Smooth muscle cell (in vitro differentiated cells): ENCODE measurements around the gene OR10V1. TPM values are rescaled to one million over a fixed set of nuclear protein-coding genes. Genes with fewer than 3 reads are reported as not detected.

Experiments used
- DNase-seq: peaks from one replicate; lab custom pipeline; 2025; ENCODE audit not compliant: unreplicated experiment; lab: John Stamatoyannopoulos, UW
- H2AFZ ChIP-seq: fragments of 200-600 bp; sonication (generic); 2 replicates; pipeline ENCODE4 v1.6.0; 2016; ENCODE audit warnings: antibody characterized with exemption, low read depth, mild to moderate bottlenecking
- H3F3A ChIP-seq: fragments of 200-600 bp; sonication (generic); 2 replicates; pipeline ENCODE4 v1.6.0; 2017; ENCODE audit warnings: antibody characterized with exemption, low read depth
- H3K27ac ChIP-seq: fragments of 200-600 bp; sonication (generic); 2 replicates; pipeline ENCODE4 v1.5.1; 2016; ENCODE audit warnings: low read depth, mild to moderate bottlenecking
- H3K27me3 ChIP-seq: fragments of 200-600 bp; sonication (generic); 2 replicates; pipeline ENCODE4 v1.6.1; 2016; ENCODE audit warnings: low read depth, mild to moderate bottlenecking
- H3K36me3 ChIP-seq: fragments of 200-600 bp; sonication (generic); 2 replicates; pipeline ENCODE4 v1.5.1; 2016; ENCODE audit warnings: low read depth
- H3K4me1 ChIP-seq: fragments of 200-600 bp; sonication (generic); 2 replicates; pipeline ENCODE4 v1.5.1; 2016; ENCODE audit warnings: low read depth
- H3K4me2 ChIP-seq: fragments of 200-600 bp; sonication (generic); 2 replicates; pipeline ENCODE4 v1.6.0; 2016; ENCODE audit warnings: mild to moderate bottlenecking
- H3K4me3 ChIP-seq: fragments of 200-600 bp; sonication (generic); 2 replicates; pipeline ENCODE4 v1.5.1; 2016; ENCODE audit warnings: mild to moderate bottlenecking
- H3K79me2 ChIP-seq: fragments of 200-600 bp; sonication (generic); 2 replicates; pipeline ENCODE4 v1.6.0; 2016; ENCODE audit warnings: low read depth, mild to moderate bottlenecking
- H3K9ac ChIP-seq: fragments of 200-600 bp; sonication (generic); 2 replicates; pipeline ENCODE4 v1.6.0; 2016; ENCODE audit warnings: low read depth
- H3K9me3 ChIP-seq: fragments of 200-600 bp; sonication (generic); replicated peaks from 2 replicates; pipeline ENCODE4 v1.5.1; 2016; ENCODE audit warnings: low read depth
- H4K20me1 ChIP-seq: fragments of 200-600 bp; sonication (generic); 2 replicates; pipeline ENCODE4 v1.6.0; 2016; ENCODE audit warnings: low read depth
- WGBS: methylation state at CpG from one replicate; pipeline ENCODE4 v1.1.7; 2016; ENCODE audit warnings: low lambda C conversion rate; 5-methylcytosine and 5-hydroxymethylcytosine counted together
- polyA plus RNA-seq: library from polyadenylated mRNA; unstranded; fragments of >200 nt; fragmentation: Nextera tagmentation; extraction: Ambion mirVana; gene quantifications from 2 replicates; pipeline ENCODE4 v1.2.1, GENCODE V29; 2016
- total RNA-seq: library from RNA; depleted of rRNA; stranded (reverse); fragments of >200 nt; gene quantifications from 2 replicates; pipeline ENCODE4 v1.2.3, GENCODE V29; 2014
- TF ChIP-seq, protein P1 (sequence below): fragments of 200-600 bp; sonication (generic); IDR thresholded peaks from 2 replicates; pipeline ENCODE4 v1.5.1; 2017; ENCODE audit warnings: borderline replicate concordance, mild to moderate bottlenecking, antibody characterized with exemption; ENCODE audit not compliant: insufficient read depth, poor library complexity, severe bottlenecking

OR10V1 gene
- total and polyA plus RNA-seq, 2 experiments from 2014 or later = not detected

DNA sequence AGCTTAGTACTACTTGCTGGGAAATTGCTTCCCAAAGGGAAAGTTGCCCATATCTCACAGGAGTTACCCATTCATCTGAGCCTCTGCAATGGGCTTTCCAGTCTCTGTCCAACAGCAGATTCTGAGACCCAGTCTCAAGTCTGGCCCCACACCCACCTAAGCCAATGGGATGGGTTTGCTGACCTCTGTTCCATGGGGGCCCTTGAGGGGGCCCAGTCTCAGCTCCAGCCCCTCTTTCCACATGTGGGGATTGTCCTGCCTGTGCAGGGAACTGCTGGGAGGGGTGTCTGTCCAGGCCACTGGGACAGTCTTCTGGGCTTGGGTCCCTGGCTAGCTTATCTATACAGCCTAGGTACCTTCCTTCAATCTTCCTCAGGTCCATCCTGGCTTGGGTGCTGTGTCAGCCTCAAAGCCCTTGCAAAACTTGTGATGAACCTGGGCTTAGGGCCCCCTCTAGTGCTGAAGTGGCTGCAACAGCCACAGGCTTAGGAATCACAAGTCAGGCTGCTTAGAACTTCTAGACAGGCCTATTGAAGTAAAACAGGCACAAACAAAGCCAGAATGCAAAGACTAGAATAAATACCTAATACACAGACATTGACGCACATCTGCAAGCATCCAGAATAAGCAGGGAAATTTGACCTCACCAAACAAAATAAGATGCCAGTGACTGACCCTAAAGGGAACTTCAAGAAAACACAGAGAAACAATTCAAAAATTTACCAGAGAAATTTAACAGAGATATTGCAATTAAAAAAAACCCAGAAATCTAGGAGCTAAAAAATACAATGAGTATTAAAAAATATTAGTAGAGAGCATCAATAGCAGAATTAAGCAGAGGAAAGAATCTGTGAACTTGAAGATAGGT is 33.1 kb downstream of the OR10V1 start:
- H3K36me3 ChIP-seq = no peaks in the 10 kb centered on the region

DNA sequence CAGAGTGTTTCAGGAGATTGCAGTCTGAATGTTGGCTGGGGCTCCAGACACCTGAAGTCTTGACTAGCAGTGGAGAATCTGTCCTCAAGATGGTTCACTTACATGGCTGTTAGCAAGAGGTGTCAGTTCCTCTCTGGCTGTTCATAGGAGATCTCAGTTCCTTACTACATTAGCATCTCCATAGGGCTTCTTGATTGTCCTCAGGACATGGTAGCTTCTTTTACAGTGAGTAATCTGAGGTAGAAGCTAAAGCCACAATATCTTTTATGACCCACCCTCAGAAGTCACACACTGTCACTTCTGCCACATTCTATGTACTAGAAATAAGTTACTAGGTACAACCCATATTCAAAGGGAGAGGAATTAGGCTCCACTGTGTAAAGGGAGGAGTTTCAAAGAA is 34.3 kb downstream of the OR10V1 start:
- Histone ChIP-seq H3F3A (peaks cover 6% of the 10 kb centered on the region), H2AFZ (no peak overlapping the region), H3K36me3 (no peaks in the 10 kb centered on the region), H3K79me2 (no peaks in the 10 kb centered on the region), H3K4me3 (no peak overlapping the region), H3K4me2 (no peak overlapping the region), H3K27me3 (no peaks in the 10 kb centered on the region), H3K9ac (no peak overlapping the region), H3K9me3 (no peaks in the 10 kb centered on the region), H4K20me1 (no peaks in the 10 kb centered on the region), H3K27ac (no peak overlapping the region), H3K4me1 (peaks cover 6% of the 10 kb centered on the region)
- no peak for DNase-seq
- TF ChIP-seq, protein P1, sequence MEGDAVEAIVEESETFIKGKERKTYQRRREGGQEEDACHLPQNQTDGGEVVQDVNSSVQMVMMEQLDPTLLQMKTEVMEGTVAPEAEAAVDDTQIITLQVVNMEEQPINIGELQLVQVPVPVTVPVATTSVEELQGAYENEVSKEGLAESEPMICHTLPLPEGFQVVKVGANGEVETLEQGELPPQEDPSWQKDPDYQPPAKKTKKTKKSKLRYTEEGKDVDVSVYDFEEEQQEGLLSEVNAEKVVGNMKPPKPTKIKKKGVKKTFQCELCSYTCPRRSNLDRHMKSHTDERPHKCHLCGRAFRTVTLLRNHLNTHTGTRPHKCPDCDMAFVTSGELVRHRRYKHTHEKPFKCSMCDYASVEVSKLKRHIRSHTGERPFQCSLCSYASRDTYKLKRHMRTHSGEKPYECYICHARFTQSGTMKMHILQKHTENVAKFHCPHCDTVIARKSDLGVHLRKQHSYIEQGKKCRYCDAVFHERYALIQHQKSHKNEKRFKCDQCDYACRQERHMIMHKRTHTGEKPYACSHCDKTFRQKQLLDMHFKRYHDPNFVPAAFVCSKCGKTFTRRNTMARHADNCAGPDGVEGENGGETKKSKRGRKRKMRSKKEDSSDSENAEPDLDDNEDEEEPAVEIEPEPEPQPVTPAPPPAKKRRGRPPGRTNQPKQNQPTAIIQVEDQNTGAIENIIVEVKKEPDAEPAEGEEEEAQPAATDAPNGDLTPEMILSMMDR = no peak

More for the DNA sequence above, 33.1 kb downstream of the OR10V1 start:
- TF ChIP-seq, protein P1 = peak; percentile 68
- Histone ChIP-seq H3F3A (peaks cover 6% of the 10 kb centered on the region), H3K4me3 (no peak overlapping the region), H3K79me2 (no peaks in the 10 kb centered on the region), H3K27me3 (no peaks in the 10 kb centered on the region), H3K27ac (peak overlapping the region; percentile 41), H4K20me1 (no peaks in the 10 kb centered on the region), H3K9ac (no peak overlapping the region), H3K4me2 (peak overlapping the region; percentile 8), H2AFZ (peak overlapping the region; percentile 73), H3K4me1 (peaks cover 6% of the 10 kb centered on the region), H3K9me3 (no peaks in the 10 kb centered on the region)
- DNase-seq = peak; percentile 12
- WGBS = 9% methylated on average over 1 of the region's 1 CpG

DNA sequence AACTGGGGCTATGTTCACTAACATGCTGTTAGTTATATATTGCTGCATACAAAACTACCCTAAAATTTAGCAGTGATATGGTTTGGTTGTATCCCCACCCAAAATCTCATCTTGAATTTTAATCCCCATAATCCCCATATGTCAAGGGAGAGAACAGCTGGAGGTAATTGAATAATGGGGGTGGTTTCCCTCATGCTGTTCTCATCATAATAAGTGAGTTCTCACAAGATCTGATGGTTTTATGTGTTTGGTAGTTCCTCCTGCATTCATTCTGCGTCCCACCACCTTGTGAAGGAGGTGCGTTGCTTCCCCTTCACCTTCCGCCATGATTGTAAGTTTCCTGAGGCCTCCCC is 34.9 kb downstream of the OR10V1 start:
- H3K27ac ChIP-seq = no peak overlapping the region

More for the DNA sequence above, 34.9 kb downstream of the OR10V1 start:
- Histone ChIP-seq H3F3A (peaks cover 6% of the 10 kb centered on the region), H3K9me3 (no peaks in the 10 kb centered on the region), H4K20me1 (no peaks in the 10 kb centered on the region), H3K4me3 (no peak overlapping the region), H3K9ac (no peak overlapping the region), H3K79me2 (no peaks in the 10 kb centered on the region), H3K4me1 (peaks cover 6% of the 10 kb centered on the region), H3K36me3 (no peaks in the 10 kb centered on the region), H2AFZ (no peak overlapping the region), H3K27me3 (no peaks in the 10 kb centered on the region), H3K4me2 (no peak overlapping the region)
- DNase-seq = no peak
- WGBS = 95% methylated on average over 3 of the region's 3 CpGs
- TF ChIP-seq, protein P1 = no peak
